HG03558 (cell line): ENCODE measurements around the gene IVL.

Source experiments
- ATAC-seq: cut with Tn5 transposase; IDR thresholded peaks from one replicate; pipeline ENCODE4 v1.9.1; 2021; ENCODE audit warnings: moderate number of reproducible peaks; ENCODE audit not compliant: unreplicated experiment; ENCODE audit errors: extremely low read depth

IVL gene

GRCh38 chr1:152907686-152908601 lies at the start of gene IVL:
TSS of gene IVL (plus strand) at chr1:152908546. CDS start at chr1:152909798, 1,252 bp downstream.
- ATAC-seq: no peak

- no peak for ATAC-seq
These were observed 48.6 kb upstream of the IVL start, which contains the start of gene LCE7A for GRCh38 chr1:152859696-152860095. TSS of gene LCE7A (plus strand) at chr1:152859996. CDS start at chr1:152860698, 702 bp downstream.

GRCh38 chr1:152860129-152860528 lies 48.2 kb upstream of the IVL start:
- no peak for ATAC-seq

- ATAC-seq: no peak
These were observed 47.0 kb upstream of the IVL start for GRCh38 chr1:152861374-152861773.

- ATAC-seq: no peak
These were observed 43.9 kb upstream of the IVL start for GRCh38 chr1:152864443-152864842.

- ATAC-seq: no peak
These were observed 42.0 kb upstream of the IVL start for GRCh38 chr1:152866321-152866720.

- no peak for ATAC-seq
These were observed 38.4 kb upstream of the IVL start for GRCh38 chr1:152869808-152870419.

- ATAC-seq: no peak
These were observed 37.3 kb upstream of the IVL start for GRCh38 chr1:152870831-152871730.

- ATAC-seq: no peak
These were observed 36.6 kb upstream of the IVL start for GRCh38 chr1:152871731-152872126.

GRCh38 chr1:152873495-152873894 lies 34.9 kb upstream of the IVL start:
- no peak for ATAC-seq

GRCh38 chr1:152876827-152877226 lies 31.5 kb upstream of the IVL start:
- no peak for ATAC-seq

- ATAC-seq: no peak
These were observed 30.3 kb upstream of the IVL start, which contains the start of gene SMCP for GRCh38 chr1:152878042-152878441. TSS of gene SMCP (plus strand) at chr1:152878322. CDS start at chr1:152884423, 6,101 bp downstream.

GRCh38 chr1:152879559-152880198 lies 28.7 kb upstream of the IVL start:
- ATAC-seq: no peak

GRCh38 chr1:152880316-152880715 lies 28.0 kb upstream of the IVL start:
- ATAC-seq: no peak

- no peak for ATAC-seq
These were observed 27.4 kb upstream of the IVL start for GRCh38 chr1:152880907-152881306.

- ATAC-seq: no peak
These were observed 24.3 kb upstream of the IVL start for GRCh38 chr1:152884085-152884484.

GRCh38 chr1:152884506-152884905 lies 23.8 kb upstream of the IVL start:
- no peak for ATAC-seq

- ATAC-seq: no peak
These were observed 23.3 kb upstream of the IVL start for GRCh38 chr1:152884966-152885624.

- no peak for ATAC-seq
These were observed 22.3 kb upstream of the IVL start for GRCh38 chr1:152886085-152886484.
